NT2/D1 (cell line): Measurements from ENCODE around the gene HCN3.

Experiments used
- SUZ12 ChIP-seq: IDR thresholded peaks from 2 replicates; pipeline ENCODE4 v1.6.1; 2011; ENCODE audit not compliant: insufficient read length, insufficient read depth; ENCODE audit errors: extremely low read depth
- YY1 ChIP-seq: IDR thresholded peaks from 2 replicates; pipeline ENCODE4 v1.6.1; 2011; ENCODE audit not compliant: insufficient read length, insufficient read depth
- ZNF274 ChIP-seq: IDR thresholded peaks from 2 replicates; pipeline ENCODE4 v1.6.1; 2011; ENCODE audit warnings: mild to moderate bottlenecking, low read depth, low read length

GRCh38 chr1:155267373-155267772, 9.9 kb upstream of the HCN3 start:
- TF ChIP-seq YY1 (no peak), ZNF274 (no peak), SUZ12 (no peak)
